Neural progenitor cell (in vitro differentiated cells): ENCODE results near the gene USP37.

Source experiments
- EZH2 ChIP-seq: fragments of 200-600 bp; sonication (generic); IDR thresholded peaks from 2 replicates; pipeline ENCODE4 v1.6.1; 2017; ENCODE audit warnings: antibody characterized with exemption, mild to moderate bottlenecking, moderate library complexity
- TF ChIP-seq, protein P1 (sequence below): fragments of 200-600 bp; sonication (generic); IDR thresholded peaks from 2 replicates; pipeline ENCODE4 v1.5.1; 2017; ENCODE audit warnings: antibody characterized with exemption, mild to moderate bottlenecking

DNA sequence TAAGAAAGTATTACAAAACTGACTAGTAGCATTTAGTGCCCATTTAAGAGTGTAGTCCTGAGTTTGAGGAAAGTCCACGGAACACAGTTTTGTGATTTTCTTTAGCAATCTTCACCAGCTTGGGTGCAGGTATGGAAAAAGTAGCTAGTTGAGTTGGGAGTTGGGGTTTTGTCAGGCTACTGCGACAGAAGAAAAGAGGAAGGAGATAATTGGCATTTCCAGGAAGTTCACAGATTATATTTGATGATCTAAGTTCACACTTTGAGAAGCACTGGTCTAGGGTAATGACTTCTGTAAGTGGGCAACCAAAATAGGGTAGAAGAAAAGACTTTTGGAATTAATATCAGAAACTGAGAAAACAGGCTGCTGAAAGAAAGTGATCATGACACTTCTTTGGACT lies 97.1 kb downstream of the USP37 start:
- TF ChIP-seq, protein P1, sequence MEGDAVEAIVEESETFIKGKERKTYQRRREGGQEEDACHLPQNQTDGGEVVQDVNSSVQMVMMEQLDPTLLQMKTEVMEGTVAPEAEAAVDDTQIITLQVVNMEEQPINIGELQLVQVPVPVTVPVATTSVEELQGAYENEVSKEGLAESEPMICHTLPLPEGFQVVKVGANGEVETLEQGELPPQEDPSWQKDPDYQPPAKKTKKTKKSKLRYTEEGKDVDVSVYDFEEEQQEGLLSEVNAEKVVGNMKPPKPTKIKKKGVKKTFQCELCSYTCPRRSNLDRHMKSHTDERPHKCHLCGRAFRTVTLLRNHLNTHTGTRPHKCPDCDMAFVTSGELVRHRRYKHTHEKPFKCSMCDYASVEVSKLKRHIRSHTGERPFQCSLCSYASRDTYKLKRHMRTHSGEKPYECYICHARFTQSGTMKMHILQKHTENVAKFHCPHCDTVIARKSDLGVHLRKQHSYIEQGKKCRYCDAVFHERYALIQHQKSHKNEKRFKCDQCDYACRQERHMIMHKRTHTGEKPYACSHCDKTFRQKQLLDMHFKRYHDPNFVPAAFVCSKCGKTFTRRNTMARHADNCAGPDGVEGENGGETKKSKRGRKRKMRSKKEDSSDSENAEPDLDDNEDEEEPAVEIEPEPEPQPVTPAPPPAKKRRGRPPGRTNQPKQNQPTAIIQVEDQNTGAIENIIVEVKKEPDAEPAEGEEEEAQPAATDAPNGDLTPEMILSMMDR: no peak
- TF ChIP-seq EZH2: no peak
